Keratinocyte (primary cell): ENCODE measurements around the gene HDGFL2. TPM values are rescaled to one million over a fixed set of nuclear protein-coding genes. Genes with fewer than 3 reads are reported as not detected.

ENCODE experiments used
- DNase-seq: peaks from one replicate; pipeline ENCODE4 v3.0.0-alpha.2; 2011; ENCODE audit warnings: low read depth, missing footprints, low spot score
- FAIRE-seq: peaks from 2 replicates; lab custom pipeline; 2011; peaks lifted over from hg19 to GRCh38; lab: Jason Lieb, UNC
- H2AFZ ChIP-seq: 2 replicates; pipeline ENCODE4 v1.6.0; 2012; ENCODE audit warnings: low read length, control low read depth, inconsistent platforms; ENCODE audit not compliant: control insufficient read depth
- H3K27ac ChIP-seq: 2 replicates; pipeline ENCODE4 v1.5.1; 2011; ENCODE audit warnings: low read length; ENCODE audit not compliant: control insufficient read depth, insufficient read depth
- H3K27me3 ChIP-seq: 3 replicates; pipeline ENCODE4 v1.6.0; 2011; ENCODE audit warnings: low read length; ENCODE audit not compliant: control insufficient read depth, insufficient read depth; ENCODE audit errors: extremely low read depth
- H3K36me3 ChIP-seq, 2 experiments: 2 replicates in 1 of 2; 3 replicates in 1 of 2; pipeline ENCODE4 v1.5.1; 2011; ENCODE audit warnings: low read length in 2 of 2, mild to moderate bottlenecking in 1 of 2; ENCODE audit not compliant: control insufficient read depth in 2 of 2, insufficient read depth in 2 of 2; ENCODE audit errors: extremely low read depth in 1 of 2
- H3K4me1 ChIP-seq: 3 replicates; pipeline ENCODE4 v1.5.1; 2011; ENCODE audit warnings: low read length; ENCODE audit not compliant: control insufficient read depth, insufficient read depth; ENCODE audit errors: extremely low read depth
- H3K4me2 ChIP-seq: 3 replicates; pipeline ENCODE4 v1.6.0; 2011; ENCODE audit warnings: low read depth, low read length; ENCODE audit not compliant: control insufficient read depth, insufficient read depth; ENCODE audit errors: extremely low read depth
- H3K4me3 ChIP-seq, 3 experiments: fragments of 200-600 bp in 1 of 3; sonication (generic) in 1 of 3; 2 replicates in 2 of 3; 3 replicates in 1 of 3; pipeline ENCODE4 v1.5.1; 2011 to 2016; ENCODE audit warnings: low read length in 3 of 3, mild to moderate bottlenecking in 3 of 3, control low read depth in 2 of 3, inconsistent platforms in 1 of 3, low read depth in 1 of 3, mixed read lengths in 1 of 3, mixed run types in 1 of 3, moderate library complexity in 1 of 3; ENCODE audit not compliant: control insufficient read depth in 2 of 3, insufficient read depth in 2 of 3; ENCODE audit errors: extremely low read depth in 1 of 3
- H3K79me2 ChIP-seq: 2 replicates; pipeline ENCODE4 v1.6.0; 2012; ENCODE audit warnings: low read length; ENCODE audit not compliant: control insufficient read depth, insufficient read depth
- H3K9ac ChIP-seq: 3 replicates; pipeline ENCODE4 v1.6.0; 2011; ENCODE audit warnings: low read length; ENCODE audit not compliant: control insufficient read depth, insufficient read depth; ENCODE audit errors: extremely low read depth
- H3K9me1 ChIP-seq: 3 replicates; pipeline ENCODE4 v1.6.0; 2011; ENCODE audit warnings: low read length; ENCODE audit not compliant: control insufficient read depth, insufficient read depth; ENCODE audit errors: extremely low read depth
- H3K9me3 ChIP-seq: 2 replicates; pipeline ENCODE4 v1.5.1; 2012; ENCODE audit warnings: low read depth, low read length; ENCODE audit not compliant: control insufficient read depth
- H4K20me1 ChIP-seq: 3 replicates; pipeline ENCODE4 v1.6.0; 2011; ENCODE audit warnings: low read length; ENCODE audit not compliant: control insufficient read depth, insufficient read depth; ENCODE audit errors: extremely low read depth
- EZH2 ChIP-seq: IDR thresholded peaks from one replicate; pipeline ENCODE4 v1.6.1; 2012; ENCODE audit warnings: inconsistent platforms, mild to moderate bottlenecking, low read length, moderate library complexity
- dilution Hi-C: fragments of 300-500 bp; cut with MboI; formaldehyde crosslinking; loops from one replicate; pipeline ENCODE4 v1.7.0; 2020; ENCODE audit warnings: low sequenced_read_pairs; ENCODE audit not compliant: extremely low pct_ligation_motif_present
- polyA plus RNA-seq, 5 experiments: library from polyadenylated mRNA; depleted of rRNA in 3 of 5; stranded (reverse) in 3 of 5; stranded (forward) in 1 of 5; unstranded in 1 of 5; fragments of >200 nt; gene quantifications; 1 replicate in 1 of 5; 2 replicates in 3 of 5; 3 replicates in 1 of 5; pipeline versions ENCODE4 v1.2.1 to v1.2.3, GENCODE V29; 2011 to 2012; ENCODE audit warnings: missing spikeins in 2 of 5, low read depth in 1 of 5, low replicate concordance in 1 of 5
- TF ChIP-seq, protein P1 (sequence below), 3 experiments: IDR thresholded peaks in 1 of 3; conservative IDR thresholded peaks in 1 of 3; optimal IDR thresholded peaks in 1 of 3; 2 replicates in 2 of 3; 3 replicates in 1 of 3; pipeline versions ENCODE3 to v1.5.1; 2011; ENCODE audit warnings: low read length in 3 of 3, mild to moderate bottlenecking in 3 of 3, moderate library complexity in 2 of 3, control low read depth in 1 of 3, inconsistent platforms in 1 of 3; ENCODE audit not compliant: insufficient read depth in 2 of 3; ENCODE audit errors: extremely low read depth in 1 of 3

HDGFL2 gene
- polyA plus RNA-seq, 1 donor (not counting 4 experiments of a cell fraction or from before 2014, with no cell fraction given) = 19.5 TPM

- no peaks in the 10 kb centered on the region for H3K36me3 ChIP-seq
- DNase-seq (no peak), FAIRE-seq (no peak)
- H3K4me2 ChIP-seq = no peak overlapping the region
- no peak overlapping the region for H3K27ac ChIP-seq
- no peaks in the 10 kb centered on the region for H3K27me3 ChIP-seq
- dilution Hi-C loops = no loop called here
- H3K4me3 ChIP-seq = no peak overlapping the region
- H3K4me1 ChIP-seq = peaks cover 7% of the 10 kb centered on the region
- no peaks in the 10 kb centered on the region for H3K9me1 ChIP-seq
- no peaks in the 10 kb centered on the region for H3K79me2 ChIP-seq
- no peaks in the 10 kb centered on the region for H4K20me1 ChIP-seq
- TF ChIP-seq, protein P1, sequence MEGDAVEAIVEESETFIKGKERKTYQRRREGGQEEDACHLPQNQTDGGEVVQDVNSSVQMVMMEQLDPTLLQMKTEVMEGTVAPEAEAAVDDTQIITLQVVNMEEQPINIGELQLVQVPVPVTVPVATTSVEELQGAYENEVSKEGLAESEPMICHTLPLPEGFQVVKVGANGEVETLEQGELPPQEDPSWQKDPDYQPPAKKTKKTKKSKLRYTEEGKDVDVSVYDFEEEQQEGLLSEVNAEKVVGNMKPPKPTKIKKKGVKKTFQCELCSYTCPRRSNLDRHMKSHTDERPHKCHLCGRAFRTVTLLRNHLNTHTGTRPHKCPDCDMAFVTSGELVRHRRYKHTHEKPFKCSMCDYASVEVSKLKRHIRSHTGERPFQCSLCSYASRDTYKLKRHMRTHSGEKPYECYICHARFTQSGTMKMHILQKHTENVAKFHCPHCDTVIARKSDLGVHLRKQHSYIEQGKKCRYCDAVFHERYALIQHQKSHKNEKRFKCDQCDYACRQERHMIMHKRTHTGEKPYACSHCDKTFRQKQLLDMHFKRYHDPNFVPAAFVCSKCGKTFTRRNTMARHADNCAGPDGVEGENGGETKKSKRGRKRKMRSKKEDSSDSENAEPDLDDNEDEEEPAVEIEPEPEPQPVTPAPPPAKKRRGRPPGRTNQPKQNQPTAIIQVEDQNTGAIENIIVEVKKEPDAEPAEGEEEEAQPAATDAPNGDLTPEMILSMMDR (optimal IDR thresholded peaks at IDR 0.05 in 1 of 3, IDR thresholded peaks at IDR 0.05 in 1 of 3, conservative IDR thresholded peaks at IDR 0.05 in 1 of 3; ENCODE audit: extremely low read depth in 1 of 3, insufficient read depth in 2 of 3, low read length in 3 of 3) = no peak
- TF ChIP-seq EZH2 = no peak
- H2AFZ ChIP-seq = no peak overlapping the region
- H3K9ac ChIP-seq = no peak overlapping the region
- H3K9me3 ChIP-seq = no peaks in the 10 kb centered on the region
Observed at GRCh38 chr19:4542896-4543841, 71.1 kb downstream of the HDGFL2 start.

DNA sequence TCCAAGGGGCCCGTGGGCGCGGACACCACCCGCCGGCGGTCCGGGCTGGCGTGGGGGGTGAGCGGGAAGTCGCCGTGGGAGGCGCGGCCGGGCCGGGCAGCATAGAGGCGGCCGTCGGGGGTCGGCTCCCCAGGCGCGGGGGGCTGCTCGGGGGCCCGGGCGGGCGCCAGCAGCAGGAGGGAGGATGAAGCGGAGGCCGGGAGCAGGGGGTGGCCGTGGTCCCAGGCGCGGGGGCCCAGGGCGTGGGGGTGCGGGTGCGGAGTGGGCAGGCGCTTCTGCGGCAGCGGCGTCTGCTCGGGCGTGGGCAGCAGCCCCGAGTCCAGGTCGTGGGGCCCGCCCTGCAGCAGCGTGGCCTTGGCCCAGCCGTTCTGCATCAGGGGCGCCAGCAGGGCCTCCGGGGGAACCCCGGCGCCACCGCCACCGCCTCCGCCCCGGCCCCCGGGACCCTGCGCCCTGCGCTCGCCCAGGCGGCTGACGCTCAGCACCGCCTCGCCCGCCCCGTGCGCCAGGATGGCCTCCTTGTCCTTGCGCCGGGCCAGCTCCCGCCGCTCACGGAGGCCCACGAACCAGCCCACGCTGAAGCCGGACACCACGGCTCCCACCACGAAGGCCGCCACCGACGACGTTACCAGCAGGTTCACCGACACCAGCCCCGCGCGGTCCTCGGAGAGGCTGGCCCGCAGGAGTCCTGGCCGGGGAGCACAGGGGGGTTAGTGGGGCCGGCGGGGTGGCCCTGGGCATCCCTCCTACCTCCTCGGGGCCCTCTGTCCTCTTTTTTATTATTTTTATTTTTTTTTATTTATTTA lies 71.9 kb downstream of the HDGFL2 start:
- Histone ChIP-seq H3K9me1 (no peaks in the 10 kb centered on the region), H3K9ac (no peak overlapping the region), H3K27me3 (no peaks in the 10 kb centered on the region), H3K27ac (no peak overlapping the region), H2AFZ (no peak overlapping the region), H4K20me1 (no peaks in the 10 kb centered on the region), H3K79me2 (no peaks in the 10 kb centered on the region), H3K4me3 (no peak overlapping the region), H3K9me3 (no peaks in the 10 kb centered on the region), H3K4me1 (peaks cover 7% of the 10 kb centered on the region), H3K4me2 (no peak overlapping the region), H3K36me3 (no peaks in the 10 kb centered on the region)
- DNase-seq (no peak), FAIRE-seq (no peak)
- TF ChIP-seq, protein P1 (optimal IDR thresholded peaks at IDR 0.05 in 1 of 3, IDR thresholded peaks at IDR 0.05 in 1 of 3, conservative IDR thresholded peaks at IDR 0.05 in 1 of 3; ENCODE audit: extremely low read depth in 1 of 3, insufficient read depth in 2 of 3, low read length in 3 of 3) = no peak
- TF ChIP-seq EZH2 = no peak
- dilution Hi-C loops = no loop called here
